ENCODE results near the gene LGR6. TPM values are rescaled to one million over a fixed set of nuclear protein-coding genes. Genes with fewer than 3 reads are reported as not detected.

The LGR6 gene
- total RNA-seq, 1 experiment from 2014 or later: 1.0 TPM

- H3K9me3 Mint-ChIP-seq: peaks cover 4 to 9% of the 10 kb centered on the region in 2 experiments; a peak in 4 of 5 replicates
- WGBS (ENCODE audit: extremely low coverage, insufficient read length, low lambda C conversion rate): no CpG with 5 or more reads among the region's 2 CpGs
These were observed 167.6 kb downstream of the LGR6 start for GRCh38 chr1:202361224-202361623.

More at GRCh38 chr1:202361224-202361623, 167.6 kb downstream of the LGR6 start:
- Histone ChIP-seq H3K23ac (ENCODE audit: insufficient read length, low read depth, low read length) (no peak overlapping the region), H3K9ac (ENCODE audit: extremely low read depth, insufficient read length, low read length) (no peak overlapping the region), H3K9me3 (ENCODE audit: control insufficient read depth, low read depth, low read length) (no peaks in the 10 kb centered on the region), H3K56ac (ENCODE audit: insufficient read length, low read depth, low read length) (no peak overlapping the region), H2AFZ (ENCODE audit: low read length) (no peak overlapping the region), H3K4me2 (ENCODE audit: insufficient read depth, insufficient read length, low read length) (peak overlapping the region; percentile 48), H3K79me1 (ENCODE audit: insufficient read depth, low read depth, low read length, poor library complexity, severe bottlenecking) (no peaks in the 10 kb centered on the region), H4K5ac (ENCODE audit: insufficient read length, low read depth, low read length) (no peak overlapping the region), H3K27ac (ENCODE audit: insufficient read length, low read depth, low read length) (peak overlapping the region; percentile 23), H3K27me3 (ENCODE audit: insufficient read depth, low read length) (no peaks in the 10 kb centered on the region), H3K4me1 (ENCODE audit: insufficient read depth, low read length) (peaks cover 3% of the 10 kb centered on the region; the same call in 1 of the 2 replicates), H4K91ac (ENCODE audit: insufficient read length, low read depth, low read length) (no peak overlapping the region), H2AK5ac (ENCODE audit: insufficient read length, low read length) (no peak overlapping the region), H2BK20ac (ENCODE audit: low read depth, low read length, poor library complexity, severe bottlenecking) (no peak overlapping the region), H3T11ph (ENCODE audit: low read length) (no peak overlapping the region), H2BK5ac (ENCODE audit: insufficient read length, low read length) (no peak overlapping the region), H4K20me1 (ENCODE audit: control insufficient read depth, insufficient read depth, insufficient read length) (no peaks in the 10 kb centered on the region), H2BK15ac (ENCODE audit: low read depth, low read length) (no peak overlapping the region), H2BK120ac (ENCODE audit: low read depth, low read length, poor library complexity, severe bottlenecking) (no peak overlapping the region), H4K8ac (replicated peaks; ENCODE audit: insufficient read length, low read depth, low read length) (no peak overlapping the region), H2BK12ac (ENCODE audit: insufficient read length, low read depth, low read length) (no peak overlapping the region), H3K79me2 (ENCODE audit: insufficient read depth, low read length) (no peaks in the 10 kb centered on the region), H3K14ac (ENCODE audit: insufficient read depth, low read length) (no peak overlapping the region), H3K23me2 (ENCODE audit: insufficient read length, low read depth, low read length, poor library complexity, severe bottlenecking) (peaks cover 6% of the 10 kb centered on the region), H3K4ac (ENCODE audit: low read depth, low read length) (no peak overlapping the region), H3K18ac (ENCODE audit: insufficient read length, low read depth, low read length) (no peak overlapping the region)
- TF ChIP-seq CTCF (conservative IDR thresholded peaks at IDR 0.05): no peak
- Mint-ChIP-seq H3K36me3 (ENCODE audit: insufficient read depth in 1 of 3, low read depth in 3 of 3) (peaks cover 0 to 9% (median 4%) of the 10 kb centered on the region in 3 experiments; a peak in 3 of 7 replicates), H3K4me1 (peaks cover 45 to 46% of the 10 kb centered on the region in 2 experiments), H3K27ac (peak overlapping the region; percentile 35 to 97 (median 91)), H3K27me3 (ENCODE audit: low read depth) (no peaks in the 10 kb centered on the region), H3K4me3 (peak overlapping the region; percentile 12 to 65; a peak in 3 of 5 replicates)
- no peak for DNase-seq

All from H9 (cell line).